ENCODE data around the gene IFNGR1.

Gene IFNGR1

DNA sequence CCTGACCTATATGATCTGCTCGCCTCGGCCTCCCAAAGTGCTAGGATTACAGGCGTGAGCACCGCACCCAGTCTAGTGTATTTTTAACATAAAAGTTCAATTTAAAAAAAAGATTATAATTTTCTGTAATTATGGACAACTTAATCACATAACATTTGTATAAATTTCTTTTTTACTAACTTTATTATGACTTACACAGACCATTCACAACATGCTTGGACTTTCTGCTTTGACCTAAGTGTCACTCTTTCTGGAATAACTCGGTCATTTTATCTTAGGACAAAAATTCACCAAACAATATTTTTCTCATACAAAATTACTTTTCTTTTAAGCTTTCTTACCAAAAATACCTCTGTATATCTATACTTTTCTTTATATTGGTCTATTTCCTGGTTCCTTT lies 30.3 kb downstream of the IFNGR1 start:
- Histone ChIP-seq H3K9ac (ENCODE audit: low read depth, low read length) (no peak overlapping the region), H3K4me3 (ENCODE audit: low read depth, low read length) (no peak overlapping the region), H3K9me3 (ENCODE audit: control insufficient read depth, insufficient read depth, low read length) (peaks cover 29% of the 10 kb centered on the region), H3K36me3 (ENCODE audit: control insufficient read depth, insufficient read depth, low read length) (no peaks in the 10 kb centered on the region), H3K4me1 (ENCODE audit: control insufficient read depth, insufficient read depth, low read length) (no peaks in the 10 kb centered on the region), H3K27me3 (ENCODE audit: control insufficient read depth, insufficient read depth, low read length) (no peaks in the 10 kb centered on the region)

- H3K9ac ChIP-seq (ENCODE audit: low read depth, low read length), result no peak overlapping the region
- H3K36me3 ChIP-seq (ENCODE audit: control insufficient read depth, insufficient read depth, low read length), result no peaks in the 10 kb centered on the region
- no peak overlapping the region for H3K4me3 ChIP-seq (ENCODE audit: low read depth, low read length)
- peaks cover 39% of the 10 kb centered on the region for H3K9me3 ChIP-seq (ENCODE audit: control insufficient read depth, insufficient read depth, low read length)
- H3K27me3 ChIP-seq (ENCODE audit: control insufficient read depth, insufficient read depth, low read length), result no peaks in the 10 kb centered on the region
- no peaks in the 10 kb centered on the region for H3K4me1 ChIP-seq (ENCODE audit: control insufficient read depth, insufficient read depth, low read length)
Measured at GRCh38 chr6:137185290-137185689, 33.9 kb downstream of the IFNGR1 start.

- H3K9me3 ChIP-seq (ENCODE audit: control insufficient read depth, insufficient read depth, low read length), result peaks cover 39% of the 10 kb centered on the region
- no peak overlapping the region for H3K4me3 ChIP-seq (ENCODE audit: low read depth, low read length)
- H3K27me3 ChIP-seq (ENCODE audit: control insufficient read depth, insufficient read depth, low read length), result no peaks in the 10 kb centered on the region
- H3K36me3 ChIP-seq (ENCODE audit: control insufficient read depth, insufficient read depth, low read length), result no peaks in the 10 kb centered on the region
- no peaks in the 10 kb centered on the region for H3K4me1 ChIP-seq (ENCODE audit: control insufficient read depth, insufficient read depth, low read length)
- no peak overlapping the region for H3K9ac ChIP-seq (ENCODE audit: low read depth, low read length)
Measured at GRCh38 chr6:137182654-137183073, 36.5 kb downstream of the IFNGR1 start.

GRCh38 chr6:137181891-137182653 lies 37.1 kb downstream of the IFNGR1 start:
- Histone ChIP-seq H3K4me3 (ENCODE audit: low read depth, low read length) (no peak overlapping the region), H3K36me3 (ENCODE audit: control insufficient read depth, insufficient read depth, low read length) (no peaks in the 10 kb centered on the region), H3K4me1 (ENCODE audit: control insufficient read depth, insufficient read depth, low read length) (no peaks in the 10 kb centered on the region), H3K27me3 (ENCODE audit: control insufficient read depth, insufficient read depth, low read length) (no peaks in the 10 kb centered on the region), H3K9ac (ENCODE audit: low read depth, low read length) (no peak overlapping the region), H3K9me3 (ENCODE audit: control insufficient read depth, insufficient read depth, low read length) (peaks cover 34% of the 10 kb centered on the region)

DNA sequence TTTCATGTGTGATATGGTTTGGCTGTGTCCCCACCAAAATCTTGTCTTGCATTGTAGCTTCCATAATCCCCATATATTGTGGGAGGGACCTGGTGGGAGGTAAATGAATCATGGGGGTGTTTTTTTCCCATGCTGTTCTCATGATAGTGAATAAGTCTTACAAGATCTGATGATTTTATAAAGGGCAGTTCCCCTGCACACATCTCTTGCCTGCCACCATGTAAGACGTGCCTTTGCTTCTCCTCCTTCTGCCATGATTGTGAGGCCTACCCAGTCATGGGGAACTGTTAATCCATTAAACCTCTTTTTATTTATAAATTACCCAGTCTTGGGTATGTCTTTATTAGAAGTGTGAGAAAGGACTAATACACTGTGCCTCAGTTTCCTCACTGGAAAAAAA lies 41.6 kb downstream of the IFNGR1 start:
- Histone ChIP-seq H3K36me3 (ENCODE audit: control insufficient read depth, insufficient read depth, low read length) (no peaks in the 10 kb centered on the region), H3K9ac (ENCODE audit: low read depth, low read length) (no peak overlapping the region), H3K27me3 (ENCODE audit: control insufficient read depth, insufficient read depth, low read length) (no peaks in the 10 kb centered on the region), H3K9me3 (ENCODE audit: control insufficient read depth, insufficient read depth, low read length) (peaks cover 9% of the 10 kb centered on the region), H3K4me1 (ENCODE audit: control insufficient read depth, insufficient read depth, low read length) (peaks cover under 1% of the 10 kb centered on the region), H3K4me3 (ENCODE audit: low read depth, low read length) (no peak overlapping the region)

GRCh38 chr6:137176729-137177128 lies 42.5 kb downstream of the IFNGR1 start:
- H3K4me3 ChIP-seq (ENCODE audit: low read depth, low read length), result no peak overlapping the region
- H3K9me3 ChIP-seq (ENCODE audit: control insufficient read depth, insufficient read depth, low read length), result peaks cover 8% of the 10 kb centered on the region
- H3K4me1 ChIP-seq (ENCODE audit: control insufficient read depth, insufficient read depth, low read length), result peaks cover 7% of the 10 kb centered on the region
- H3K36me3 ChIP-seq (ENCODE audit: control insufficient read depth, insufficient read depth, low read length), result no peaks in the 10 kb centered on the region
- H3K9ac ChIP-seq (ENCODE audit: low read depth, low read length), result no peak overlapping the region
- no peaks in the 10 kb centered on the region for H3K27me3 ChIP-seq (ENCODE audit: control insufficient read depth, insufficient read depth, low read length)

DNA sequence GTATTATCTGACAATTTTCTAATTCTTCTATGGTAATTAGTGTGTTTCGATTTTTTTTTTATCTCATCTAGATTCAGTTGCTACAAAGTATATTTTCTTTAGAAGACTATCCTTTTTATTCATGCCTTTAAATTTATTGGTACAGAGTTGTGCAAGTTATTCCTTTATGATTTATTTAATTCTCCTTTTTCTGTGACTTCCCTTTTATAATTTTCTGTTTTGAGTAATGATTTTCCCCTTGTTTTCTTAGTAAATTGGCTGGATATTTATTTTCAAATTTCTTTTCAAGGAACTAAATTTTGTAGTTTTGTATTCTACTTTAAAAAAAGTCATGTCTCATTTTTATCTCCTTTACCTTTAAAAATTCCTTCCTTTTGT lies 43.3 kb downstream of the IFNGR1 start:
- Histone ChIP-seq H3K9me3 (ENCODE audit: control insufficient read depth, insufficient read depth, low read length) (no peaks in the 10 kb centered on the region), H3K9ac (ENCODE audit: low read depth, low read length) (no peak overlapping the region), H3K4me3 (ENCODE audit: low read depth, low read length) (no peak overlapping the region), H3K36me3 (ENCODE audit: control insufficient read depth, insufficient read depth, low read length) (no peaks in the 10 kb centered on the region), H3K27me3 (ENCODE audit: control insufficient read depth, insufficient read depth, low read length) (no peaks in the 10 kb centered on the region), H3K4me1 (ENCODE audit: control insufficient read depth, insufficient read depth, low read length) (peaks cover 12% of the 10 kb centered on the region)

- Histone ChIP-seq H3K27me3 (ENCODE audit: control insufficient read depth, insufficient read depth, low read length) (no peaks in the 10 kb centered on the region), H3K36me3 (ENCODE audit: control insufficient read depth, insufficient read depth, low read length) (no peaks in the 10 kb centered on the region), H3K4me3 (ENCODE audit: low read depth, low read length) (no peak overlapping the region), H3K9me3 (ENCODE audit: control insufficient read depth, insufficient read depth, low read length) (no peaks in the 10 kb centered on the region), H3K4me1 (ENCODE audit: control insufficient read depth, insufficient read depth, low read length) (peaks cover 17% of the 10 kb centered on the region), H3K9ac (ENCODE audit: low read depth, low read length) (no peak overlapping the region)
Measured at GRCh38 chr6:137175157-137175867, 43.9 kb downstream of the IFNGR1 start.

GRCh38 chr6:137173501-137173900 lies 45.7 kb downstream of the IFNGR1 start, which contains the start of gene IL22RA2:
IL22RA2 (minus strand) TSS chr6:137173644; CDS start chr6:137161749, 11,895 bp downstream.
- no peaks in the 10 kb centered on the region for H3K27me3 ChIP-seq (ENCODE audit: control insufficient read depth, insufficient read depth, low read length)
- no peaks in the 10 kb centered on the region for H3K36me3 ChIP-seq (ENCODE audit: control insufficient read depth, insufficient read depth, low read length)
- no peak within 1 kb of the TSS for H3K4me3 ChIP-seq (ENCODE audit: low read depth, low read length)
- H3K9ac ChIP-seq (ENCODE audit: low read depth, low read length), result no peak within 1 kb of the TSS
- no peaks in the 10 kb centered on the region for H3K9me3 ChIP-seq (ENCODE audit: control insufficient read depth, insufficient read depth, low read length)
- H3K4me1 ChIP-seq (ENCODE audit: control insufficient read depth, insufficient read depth, low read length), result peaks cover 18% of the 10 kb centered on the region

- Histone ChIP-seq H3K36me3 (ENCODE audit: control insufficient read depth, insufficient read depth, low read length) (no peaks in the 10 kb centered on the region), H3K4me1 (ENCODE audit: control insufficient read depth, insufficient read depth, low read length) (peaks cover 18% of the 10 kb centered on the region), H3K4me3 (ENCODE audit: low read depth, low read length) (no peak overlapping the region), H3K27me3 (ENCODE audit: control insufficient read depth, insufficient read depth, low read length) (no peaks in the 10 kb centered on the region), H3K9me3 (ENCODE audit: control insufficient read depth, insufficient read depth, low read length) (no peaks in the 10 kb centered on the region), H3K9ac (ENCODE audit: low read depth, low read length) (no peak overlapping the region)
Measured at GRCh38 chr6:137172734-137173431, 46.3 kb downstream of the IFNGR1 start.

- no peak overlapping the region for H3K9ac ChIP-seq (ENCODE audit: low read depth, low read length)
- peaks cover 18% of the 10 kb centered on the region for H3K4me1 ChIP-seq (ENCODE audit: control insufficient read depth, insufficient read depth, low read length)
- H3K27me3 ChIP-seq (ENCODE audit: control insufficient read depth, insufficient read depth, low read length), result no peaks in the 10 kb centered on the region
- H3K4me3 ChIP-seq (ENCODE audit: low read depth, low read length), result no peak overlapping the region
- no peaks in the 10 kb centered on the region for H3K9me3 ChIP-seq (ENCODE audit: control insufficient read depth, insufficient read depth, low read length)
- H3K36me3 ChIP-seq (ENCODE audit: control insufficient read depth, insufficient read depth, low read length), result no peaks in the 10 kb centered on the region
Measured at GRCh38 chr6:137171824-137172733, 47.1 kb downstream of the IFNGR1 start.

Measured in iPS-15b (cell line).